OCI-LY1 (cell line): ENCODE measurements around the gene NPAS3.

Source experiments
- H2AFZ ChIP-seq: fragments of 200-600 bp; sonication (generic), shearing (Covaris generic); 2 replicates; pipeline ENCODE4 v1.6.0; 2014; ENCODE audit warnings: antibody characterized with exemption, mild to moderate bottlenecking, low read length
- H3F3A ChIP-seq: fragments of 200-600 bp; sonication (generic), shearing (Covaris generic); 2 replicates; pipeline ENCODE4 v1.6.0; 2014; ENCODE audit warnings: mild to moderate bottlenecking, antibody characterized with exemption, low read length, moderate library complexity; ENCODE audit not compliant: insufficient read depth
- H3K27ac ChIP-seq: fragments of 200-600 bp; sonication (generic); 2 replicates; pipeline ENCODE4 v1.5.1; 2014; ENCODE audit warnings: low read length, mixed run types, mild to moderate bottlenecking, low read depth; ENCODE audit not compliant: poor library complexity, severe bottlenecking
- H3K27me3 ChIP-seq: fragments of 200-600 bp; sonication (generic); 2 replicates; pipeline ENCODE4 v1.6.0; 2014; ENCODE audit warnings: antibody characterized with exemption, mild to moderate bottlenecking, low read length, moderate library complexity; ENCODE audit not compliant: insufficient read depth
- H3K36me3 ChIP-seq: fragments of 200-600 bp; sonication (generic); 2 replicates; pipeline ENCODE4 v1.6.1; 2014; ENCODE audit warnings: mild to moderate bottlenecking, antibody characterized with exemption, low read length, moderate library complexity, mixed read lengths; ENCODE audit not compliant: insufficient read depth
- H3K4me1 ChIP-seq: fragments of 200-600 bp; sonication (generic); 2 replicates; pipeline ENCODE4 v1.5.1; 2014; ENCODE audit warnings: mild to moderate bottlenecking, low read length, moderate library complexity; ENCODE audit not compliant: insufficient read depth, severe bottlenecking
- H3K4me2 ChIP-seq: fragments of 200-600 bp; sonication (generic), shearing (Covaris generic); 2 replicates; pipeline ENCODE4 v1.6.1; 2014; ENCODE audit warnings: low read length
- H3K4me3 ChIP-seq: fragments of 200-600 bp; sonication (generic); 2 replicates; pipeline ENCODE4 v1.5.1; 2014; ENCODE audit warnings: low read length, low read depth, mild to moderate bottlenecking, mixed read lengths; ENCODE audit not compliant: poor library complexity, severe bottlenecking
- H3K79me2 ChIP-seq: fragments of 200-600 bp; shearing (Covaris generic); 2 replicates; pipeline ENCODE4 v1.6.1; 2016; ENCODE audit warnings: mixed run types, low read length, mixed read lengths; ENCODE audit not compliant: insufficient read depth
- H3K9ac ChIP-seq: fragments of 200-600 bp; sonication (generic), shearing (Covaris generic); 2 replicates; pipeline ENCODE4 v1.6.1; 2014; ENCODE audit warnings: mild to moderate bottlenecking, low read length, mixed read lengths
- H3K9me2 ChIP-seq: fragments of 200-600 bp; sonication (generic), shearing (Covaris generic); 2 replicates; pipeline ENCODE4 v1.6.1; 2014; ENCODE audit warnings: low read depth, mild to moderate bottlenecking, low read length, mixed read lengths
- H3K9me3 ChIP-seq: fragments of 200-600 bp; shearing (Covaris generic); 2 replicates; pipeline ENCODE4 v1.6.1; 2014; ENCODE audit warnings: low read length, mixed read lengths
- H4K20me1 ChIP-seq: fragments of 200-600 bp; sonication (generic), shearing (Covaris generic); 2 replicates; pipeline ENCODE4 v1.6.0; 2016; ENCODE audit warnings: mild to moderate bottlenecking, low read length; ENCODE audit not compliant: insufficient read depth
- CTCF ChIP-seq: fragments of 200-600 bp; sonication (generic), shearing (Covaris generic); IDR thresholded peaks from 2 replicates; pipeline ENCODE4 v1.5.1; 2017; ENCODE audit warnings: mild to moderate bottlenecking, antibody characterized with exemption, low read length, moderate library complexity, mixed read lengths
- EZH2 ChIP-seq: fragments of 200-600 bp; sonication (generic), shearing (Covaris generic); IDR thresholded peaks from 2 replicates; pipeline ENCODE4 v1.8.0; 2017; ENCODE audit warnings: borderline replicate concordance, mixed run types, mild to moderate bottlenecking, antibody characterized with exemption, low read length, moderate library complexity, mixed read lengths

Gene NPAS3

GRCh38 chr14:32991691-32992090 lies 53.0 kb downstream of the NPAS3 start:
- no peaks in the 10 kb centered on the region for H3K9me2 ChIP-seq
- H3K4me3 ChIP-seq = no peak overlapping the region

GRCh38 chr14:32993921-32994320 lies 55.2 kb downstream of the NPAS3 start:
- H3K9me3 ChIP-seq = no peaks in the 10 kb centered on the region
- H2AFZ ChIP-seq = no peak overlapping the region
- H3K9me2 ChIP-seq = no peaks in the 10 kb centered on the region
- no peaks in the 10 kb centered on the region for H3K79me2 ChIP-seq
- H3K4me1 ChIP-seq = peaks cover 4% of the 10 kb centered on the region
- no peak overlapping the region for H3K9ac ChIP-seq
- H4K20me1 ChIP-seq = no peaks in the 10 kb centered on the region
- H3K4me3 ChIP-seq = no peak overlapping the region
- H3K27me3 ChIP-seq = no peaks in the 10 kb centered on the region
- no peaks in the 10 kb centered on the region for H3F3A ChIP-seq
- TF ChIP-seq CTCF (no peak), EZH2 (no peak)
- no peaks in the 10 kb centered on the region for H3K36me3 ChIP-seq
- no peak overlapping the region for H3K27ac ChIP-seq
- H3K4me2 ChIP-seq = no peak overlapping the region

More at GRCh38 chr14:32991691-32992090, 53.0 kb downstream of the NPAS3 start:
- Histone ChIP-seq H2AFZ (no peak overlapping the region), H3F3A (no peaks in the 10 kb centered on the region), H3K27ac (no peak overlapping the region), H3K79me2 (no peaks in the 10 kb centered on the region), H3K27me3 (no peaks in the 10 kb centered on the region), H3K36me3 (no peaks in the 10 kb centered on the region), H3K4me2 (no peak overlapping the region), H3K4me1 (peaks cover 9% of the 10 kb centered on the region), H3K9ac (no peak overlapping the region), H4K20me1 (no peaks in the 10 kb centered on the region), H3K9me3 (no peaks in the 10 kb centered on the region)
- TF ChIP-seq CTCF (no peak), EZH2 (no peak)

GRCh38 chr14:32996343-32996742 lies 57.7 kb downstream of the NPAS3 start:
- no peak overlapping the region for H2AFZ ChIP-seq
- peaks cover 4% of the 10 kb centered on the region for H3K4me1 ChIP-seq
- H3K36me3 ChIP-seq = no peaks in the 10 kb centered on the region
- TF ChIP-seq EZH2 (no peak), CTCF (no peak)
- H3F3A ChIP-seq = no peaks in the 10 kb centered on the region
- H3K27me3 ChIP-seq = no peaks in the 10 kb centered on the region
- no peaks in the 10 kb centered on the region for H3K79me2 ChIP-seq
- no peaks in the 10 kb centered on the region for H3K9me2 ChIP-seq
- H3K27ac ChIP-seq = no peak overlapping the region
- no peak overlapping the region for H3K4me2 ChIP-seq
- H3K9me3 ChIP-seq = no peaks in the 10 kb centered on the region
- no peak overlapping the region for H3K4me3 ChIP-seq
- no peaks in the 10 kb centered on the region for H4K20me1 ChIP-seq
- no peak overlapping the region for H3K9ac ChIP-seq
